Neural crest cell (in vitro differentiated cells): ENCODE results near the gene PNKP. TPM values are rescaled to one million over a fixed set of nuclear protein-coding genes. Genes with fewer than 3 reads are reported as not detected.

Experiments used
- DNase-seq: peaks from one replicate; pipeline ENCODE4 v3.0.0; 2021; ENCODE audit warnings: low read depth, mixed read lengths, low spot score
- H3K27ac Mint-ChIP-seq: one replicate; pipeline ENCODE4 v1.8.0; 2021; ENCODE audit warnings: mild to moderate bottlenecking, mixed read lengths; ENCODE audit not compliant: unreplicated experiment
- H3K27me3 Mint-ChIP-seq: 2 replicates; pipeline ENCODE4 v1.8.0; 2021; ENCODE audit warnings: low read depth, mild to moderate bottlenecking, mixed read lengths
- H3K36me3 Mint-ChIP-seq: 2 replicates; pipeline ENCODE4 v1.8.0; 2021; ENCODE audit warnings: low read depth, mild to moderate bottlenecking, mixed read lengths
- H3K4me1 Mint-ChIP-seq: 2 replicates; pipeline ENCODE4 v1.8.0; 2021; ENCODE audit warnings: mixed read lengths
- H3K4me3 Mint-ChIP-seq: one replicate; pipeline ENCODE4 v1.8.0; 2021; ENCODE audit warnings: mild to moderate bottlenecking, mixed read lengths
- H3K9me3 Mint-ChIP-seq: 2 replicates; pipeline ENCODE4 v1.8.0; 2021; ENCODE audit warnings: mixed read lengths
- total RNA-seq: library from RNA; stranded (reverse); gene quantifications from 2 replicates; pipeline ENCODE4 v1.2.1, GENCODE V29; 2021
- TF ChIP-seq, protein P1 (sequence below): fragments of 200-600 bp; sonication (generic); conservative IDR thresholded peaks from 2 replicates; pipeline ENCODE4 v1.5.0; 2021; ENCODE audit warnings: antibody characterized with exemption, mild to moderate bottlenecking

Gene PNKP
- total RNA-seq, 1 donor from 2014 or later = 135 TPM

DNA sequence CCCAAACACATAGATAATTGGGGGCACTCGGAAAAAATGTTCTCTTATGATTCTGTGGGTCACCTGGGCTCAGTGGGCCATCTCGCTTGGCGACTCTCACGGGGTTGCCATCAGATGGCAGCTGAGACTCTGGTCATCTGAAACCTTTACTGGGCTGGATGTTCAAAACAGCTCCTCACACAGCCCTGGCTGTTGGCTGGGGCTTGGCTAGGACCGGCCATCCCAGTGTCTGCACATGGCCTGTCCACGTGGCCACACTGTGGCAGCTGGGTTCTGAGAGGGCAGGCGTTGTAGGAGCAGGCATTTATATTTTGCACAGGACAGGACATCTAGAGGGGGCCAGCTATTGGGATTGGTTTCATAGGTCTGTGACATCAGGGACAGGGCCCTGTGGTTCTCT is 33.8 kb downstream of the PNKP start:
- H3K9me3 Mint-ChIP-seq = no peaks in the 10 kb centered on the region
- no peak for DNase-seq
- no peak overlapping the region for H3K27ac Mint-ChIP-seq
- H3K4me1 Mint-ChIP-seq = no peaks in the 10 kb centered on the region
- no peak overlapping the region for H3K4me3 Mint-ChIP-seq
- peaks cover 17% of the 10 kb centered on the region for H3K36me3 Mint-ChIP-seq
- no peaks in the 10 kb centered on the region for H3K27me3 Mint-ChIP-seq
- TF ChIP-seq, protein P1, sequence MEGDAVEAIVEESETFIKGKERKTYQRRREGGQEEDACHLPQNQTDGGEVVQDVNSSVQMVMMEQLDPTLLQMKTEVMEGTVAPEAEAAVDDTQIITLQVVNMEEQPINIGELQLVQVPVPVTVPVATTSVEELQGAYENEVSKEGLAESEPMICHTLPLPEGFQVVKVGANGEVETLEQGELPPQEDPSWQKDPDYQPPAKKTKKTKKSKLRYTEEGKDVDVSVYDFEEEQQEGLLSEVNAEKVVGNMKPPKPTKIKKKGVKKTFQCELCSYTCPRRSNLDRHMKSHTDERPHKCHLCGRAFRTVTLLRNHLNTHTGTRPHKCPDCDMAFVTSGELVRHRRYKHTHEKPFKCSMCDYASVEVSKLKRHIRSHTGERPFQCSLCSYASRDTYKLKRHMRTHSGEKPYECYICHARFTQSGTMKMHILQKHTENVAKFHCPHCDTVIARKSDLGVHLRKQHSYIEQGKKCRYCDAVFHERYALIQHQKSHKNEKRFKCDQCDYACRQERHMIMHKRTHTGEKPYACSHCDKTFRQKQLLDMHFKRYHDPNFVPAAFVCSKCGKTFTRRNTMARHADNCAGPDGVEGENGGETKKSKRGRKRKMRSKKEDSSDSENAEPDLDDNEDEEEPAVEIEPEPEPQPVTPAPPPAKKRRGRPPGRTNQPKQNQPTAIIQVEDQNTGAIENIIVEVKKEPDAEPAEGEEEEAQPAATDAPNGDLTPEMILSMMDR = no peak

DNA sequence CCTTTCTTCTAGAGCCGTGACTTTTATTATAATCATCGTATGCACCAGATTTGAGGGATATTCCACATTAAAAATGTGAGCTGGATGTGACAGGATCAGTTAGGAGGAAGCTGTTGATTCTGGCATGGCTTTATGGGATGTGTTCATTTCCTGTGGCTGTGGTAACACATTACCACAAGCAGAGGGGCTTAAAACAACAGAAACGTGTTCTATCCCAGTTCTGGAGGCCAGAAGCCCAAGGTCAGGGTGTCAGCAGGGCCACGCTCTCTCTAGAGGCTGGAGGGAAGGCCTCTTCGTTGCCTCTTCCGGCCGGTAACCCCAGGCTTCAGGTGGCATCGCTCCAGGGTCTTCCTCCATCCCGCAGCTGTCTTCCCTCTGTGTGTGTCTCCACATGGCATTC is 34.8 kb downstream of the PNKP start:
- H3K27ac Mint-ChIP-seq = peak overlapping the region; percentile 35
- no peaks in the 10 kb centered on the region for H3K9me3 Mint-ChIP-seq
- TF ChIP-seq, protein P1 = no peak
- no peaks in the 10 kb centered on the region for H3K4me1 Mint-ChIP-seq
- DNase-seq = no peak
- peaks cover 10% of the 10 kb centered on the region for H3K36me3 Mint-ChIP-seq
- peak overlapping the region; percentile 12 for H3K4me3 Mint-ChIP-seq
- H3K27me3 Mint-ChIP-seq = no peaks in the 10 kb centered on the region

GRCh38 chr19:49831592-49831991 is 35.8 kb downstream of the PNKP start:
- no peak overlapping the region for H3K27ac Mint-ChIP-seq

DNA sequence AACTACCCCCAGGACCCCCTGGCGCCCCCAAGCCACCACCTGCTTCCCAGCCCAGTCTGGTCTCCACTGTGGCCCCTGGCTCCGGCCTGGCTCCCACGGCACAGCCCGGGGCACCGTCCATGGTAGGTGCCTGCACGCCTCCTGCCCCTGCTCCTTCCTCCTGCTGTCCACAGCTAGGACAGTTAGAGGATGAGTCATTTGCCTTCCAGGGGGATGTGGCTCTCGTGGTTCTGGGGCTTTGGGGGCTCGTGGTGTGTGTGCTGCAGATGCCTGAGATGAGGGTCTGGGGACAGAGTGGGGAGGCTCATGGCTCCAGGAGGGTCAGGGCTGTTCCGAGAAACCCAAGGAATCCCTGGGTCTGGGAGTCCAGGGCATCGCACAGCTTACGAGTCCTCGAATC is 36.6 kb downstream of the PNKP start:
- TF ChIP-seq, protein P1 = no peak
- peaks cover 8% of the 10 kb centered on the region for H3K36me3 Mint-ChIP-seq
- no peak overlapping the region for H3K4me3 Mint-ChIP-seq
- no peaks in the 10 kb centered on the region for H3K9me3 Mint-ChIP-seq
- peaks cover 7% of the 10 kb centered on the region for H3K4me1 Mint-ChIP-seq
- no peaks in the 10 kb centered on the region for H3K27me3 Mint-ChIP-seq
- no peak overlapping the region for H3K27ac Mint-ChIP-seq
- no peak for DNase-seq

More at GRCh38 chr19:49831592-49831991, 35.8 kb downstream of the PNKP start:
- no peak for DNase-seq
- TF ChIP-seq, protein P1 = no peak
- H3K9me3 Mint-ChIP-seq = no peaks in the 10 kb centered on the region
- peaks cover 2% of the 10 kb centered on the region for H3K4me1 Mint-ChIP-seq
- no peaks in the 10 kb centered on the region for H3K27me3 Mint-ChIP-seq
- H3K36me3 Mint-ChIP-seq = peaks cover 4% of the 10 kb centered on the region
- no peak overlapping the region for H3K4me3 Mint-ChIP-seq

DNA sequence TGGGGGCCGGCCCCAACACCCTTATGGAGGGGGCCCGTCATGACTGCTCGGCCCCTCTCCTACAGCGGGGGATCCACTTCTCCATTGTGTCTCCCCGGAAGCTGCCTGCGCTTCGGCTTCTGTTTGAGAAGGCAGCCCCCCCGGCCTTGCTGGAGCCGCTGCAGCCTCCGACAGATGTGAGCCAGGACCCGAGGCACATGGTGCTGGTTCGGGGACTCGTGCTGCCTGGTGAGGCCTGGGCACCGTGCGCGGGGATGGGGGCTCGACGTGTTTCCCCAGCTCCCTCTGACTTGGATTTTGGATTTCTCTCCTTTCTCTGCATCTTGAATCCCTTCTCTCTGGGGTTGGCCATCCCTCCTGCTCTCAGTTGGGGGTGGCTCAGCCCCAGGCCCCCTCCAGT is 37.7 kb downstream of the PNKP start:
- TF ChIP-seq, protein P1 = no peak
- no peak for DNase-seq
- Mint-ChIP-seq H3K27me3 (no peaks in the 10 kb centered on the region), H3K27ac (no peak overlapping the region), H3K4me1 (peaks cover 7% of the 10 kb centered on the region), H3K9me3 (no peaks in the 10 kb centered on the region), H3K36me3 (peaks cover 7% of the 10 kb centered on the region), H3K4me3 (no peak overlapping the region)

GRCh38 chr19:49829200-49829599 is 38.2 kb downstream of the PNKP start:
- Mint-ChIP-seq H3K9me3 (no peaks in the 10 kb centered on the region), H3K36me3 (peaks cover 5% of the 10 kb centered on the region), H3K4me1 (peaks cover 7% of the 10 kb centered on the region), H3K4me3 (no peak overlapping the region), H3K27ac (no peak overlapping the region), H3K27me3 (no peaks in the 10 kb centered on the region)
- TF ChIP-seq, protein P1 = no peak
- DNase-seq = no peak
